Left lobe of liver (tissue), 2 donors: Measurements from ENCODE around the gene VAMP1. TPM values are rescaled to one million over a fixed set of nuclear protein-coding genes. Genes with fewer than 3 reads are reported as not detected.
A peak's percentile ranks its signal among the peaks of the same experiment; 100 is the strongest.
"Not testable (repeated sequence)": the region's sequence is repeated elsewhere in the genome, so short reads cannot be mapped to it uniquely, and the experiment has no call there.

Experiments
- ATAC-seq: fragments of 200-7000 bp; cut with Tn5 transposase; one replicate; pipeline ENCODE4 v1.9.1; 2020; ENCODE audit warnings: mild to moderate bottlenecking, moderate library complexity
- DNase-seq: peaks from one replicate; pipeline ENCODE4 v3.0.0-alpha.2; 2020; ENCODE audit warnings: low spot score
- total RNA-seq: library from RNA; stranded (reverse); gene quantifications from one replicate; pipeline ENCODE4 v1.2.1, GENCODE V29; 2021
- donor health status: DM: no; HTN: no; CAD: no; lungs with moderate emphysema.
- donor health status: DM: no; HTN: yes; CAD: no.

The VAMP1 gene
- total RNA-seq, 1 donor from 2014 or later = 6.1 TPM

DNA sequence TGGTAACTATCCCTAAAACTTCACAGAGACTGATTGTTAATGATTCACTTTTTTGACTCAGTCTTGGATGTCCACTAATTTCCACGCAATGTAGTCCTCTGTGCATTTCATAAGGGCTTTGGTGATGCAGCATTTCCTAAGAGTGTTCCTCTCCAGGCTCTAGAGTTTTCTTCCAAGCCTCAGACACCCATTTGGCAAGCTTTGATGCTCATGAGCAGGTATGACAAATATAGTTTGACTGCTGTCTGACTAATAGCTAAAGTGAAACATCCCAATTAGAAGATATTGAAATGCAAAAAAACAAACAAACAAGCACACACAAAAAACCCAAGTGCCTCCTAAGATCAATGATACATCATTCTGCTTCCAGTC is 1.5 kb upstream of the VAMP1 start:
- ATAC-seq = no peak
- DNase-seq = no peak

DNA sequence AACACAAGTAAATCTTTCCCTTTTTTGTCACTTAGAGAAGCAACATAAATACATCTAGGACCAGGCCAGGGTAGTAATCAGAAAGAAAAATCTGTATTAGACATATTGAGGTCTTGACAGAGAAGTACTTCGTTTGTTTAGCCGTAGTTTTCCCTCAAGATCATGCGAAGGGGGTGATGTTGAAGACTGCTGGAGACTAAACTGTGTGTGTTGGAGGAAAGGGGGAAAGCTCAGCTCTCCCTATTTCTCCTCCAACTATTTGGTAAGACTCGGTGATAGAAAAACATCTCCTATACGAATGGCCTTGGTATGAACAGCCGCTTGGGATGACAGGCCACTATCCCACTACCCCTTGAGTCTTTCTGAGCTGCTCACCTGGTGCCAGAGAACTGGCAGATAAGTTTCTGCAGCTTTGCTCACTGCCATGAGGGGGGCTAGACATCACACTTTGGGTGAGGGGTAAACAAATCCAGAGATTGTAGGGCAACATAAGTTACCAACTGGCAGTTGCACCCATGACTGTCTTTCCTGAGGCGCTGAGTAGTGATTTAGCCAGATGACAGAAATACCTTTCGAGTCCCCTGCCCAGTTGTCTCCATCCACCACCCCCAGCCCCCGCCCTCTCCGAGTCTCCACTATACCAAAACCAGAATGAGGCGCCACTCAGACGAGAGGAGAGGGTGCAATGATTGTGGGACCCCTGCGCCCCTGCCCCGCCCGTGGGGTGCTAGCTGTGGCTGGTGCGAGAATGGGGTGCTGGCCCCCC is 685 bp downstream of the VAMP1 start:
- ATAC-seq = no peak

DNA sequence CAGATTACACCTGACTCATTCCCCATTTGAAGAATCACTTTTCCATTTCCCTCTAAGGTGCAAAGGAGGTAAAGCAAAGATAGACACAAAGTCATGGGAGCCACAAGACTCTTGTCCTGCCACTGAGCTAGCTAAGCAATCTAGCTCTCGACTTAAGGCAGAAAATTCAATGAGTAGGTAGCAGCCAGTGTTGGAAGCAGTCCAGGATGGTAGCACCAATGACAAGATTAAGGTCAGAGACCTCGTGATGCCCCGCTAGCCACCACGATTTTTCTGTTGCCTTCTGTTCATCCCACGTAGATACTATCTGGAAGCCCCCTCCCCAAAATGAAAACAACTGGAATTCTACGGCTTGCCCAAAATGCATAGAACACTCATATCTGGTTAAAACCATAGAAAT is 1.4 kb downstream of the VAMP1 start:
- no peak for DNase-seq
- ATAC-seq = no peak

More for the DNA sequence above, 685 bp downstream of the VAMP1 start:
- no peak for DNase-seq

DNA sequence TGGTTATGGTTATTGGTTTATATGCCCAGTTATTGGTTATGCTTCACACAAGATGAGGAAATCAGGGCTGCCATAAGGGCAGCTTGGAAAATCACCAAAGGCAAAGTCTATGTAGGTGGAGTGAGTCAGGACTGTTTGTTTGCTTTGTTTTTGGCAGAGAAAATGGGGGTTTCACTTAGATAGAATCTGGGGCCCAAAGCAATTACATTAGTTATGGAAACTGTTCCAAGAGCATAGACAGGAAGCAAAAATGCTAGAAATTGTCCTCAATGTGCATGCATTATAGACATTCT is 2.2 kb downstream of the VAMP1 start:
- ATAC-seq = no peak
- no peak for DNase-seq

DNA sequence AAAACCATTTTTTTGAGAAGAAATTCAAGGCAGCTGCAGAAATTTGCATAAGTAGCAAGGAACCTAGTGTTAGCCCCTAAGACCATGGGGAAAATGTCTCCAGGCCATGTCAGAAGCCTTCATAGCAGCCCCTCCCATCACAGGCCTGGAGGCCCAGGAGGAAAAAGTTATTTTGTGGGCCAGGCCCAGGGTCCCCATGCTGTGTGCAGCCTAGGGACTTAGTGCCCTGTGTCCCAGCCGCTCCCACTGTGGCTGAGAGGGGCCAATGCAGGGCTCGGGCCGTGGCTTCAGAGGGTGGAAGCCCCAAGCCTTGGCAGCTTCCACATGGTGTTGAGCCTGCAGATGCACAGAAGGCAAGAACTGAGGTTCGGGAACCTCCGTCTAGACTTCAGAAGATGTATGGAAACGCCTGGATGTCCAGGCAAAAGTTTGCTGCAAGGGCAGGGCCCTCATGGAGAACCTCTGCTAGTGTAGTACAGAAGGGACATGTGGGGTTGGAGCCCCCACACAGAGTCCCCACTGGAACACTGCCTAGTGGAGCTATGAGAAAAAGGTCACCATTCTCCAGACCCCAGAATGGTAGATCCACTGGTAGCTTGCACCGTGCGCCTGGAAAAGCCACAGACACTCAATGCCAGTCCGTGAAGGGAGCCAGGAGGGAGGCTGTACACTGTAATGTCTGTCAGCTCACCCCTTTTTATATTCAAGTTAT is 2.8 kb downstream of the VAMP1 start:
- ATAC-seq, DNase-seq: not testable (repeated sequence)

DNA sequence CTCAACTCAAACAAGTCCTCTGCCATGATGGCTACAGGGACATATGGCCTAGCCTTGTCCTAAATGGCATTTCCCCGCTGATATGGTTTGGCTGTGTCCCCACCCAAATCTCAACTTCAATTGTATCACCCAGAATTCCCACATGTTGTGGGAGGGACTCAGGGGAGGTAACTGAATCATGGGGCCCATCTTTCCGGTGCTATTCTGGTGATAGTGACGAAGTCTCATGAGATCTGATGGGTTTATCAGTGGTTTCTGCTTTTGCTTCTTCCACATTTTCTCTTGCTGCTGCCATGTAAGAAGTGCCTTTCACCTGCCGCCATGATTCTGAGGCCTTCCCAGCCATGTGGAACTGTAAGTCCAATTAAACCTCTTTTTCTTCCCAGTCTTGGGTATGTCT is 3.7 kb downstream of the VAMP1 start:
- ATAC-seq, DNase-seq: not testable (repeated sequence)

DNA sequence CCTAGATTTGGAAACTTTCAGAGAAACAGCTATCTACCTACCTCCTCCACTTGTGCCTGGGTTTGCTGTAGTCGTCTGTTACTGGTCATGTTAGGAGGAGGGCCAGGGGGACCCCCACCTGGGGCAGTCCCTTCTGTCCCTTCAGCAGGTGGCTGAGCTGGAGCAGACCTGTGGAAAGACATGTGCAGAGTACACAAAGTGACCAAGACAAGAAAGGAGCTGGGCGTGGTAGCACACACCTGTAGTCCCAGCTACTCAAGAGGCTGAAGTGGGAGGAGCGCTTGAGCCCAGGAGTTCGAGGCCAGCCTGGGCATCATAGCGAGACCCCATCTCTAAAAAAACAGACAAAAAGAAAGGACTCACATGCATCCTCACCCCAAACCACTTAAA is 4.3 kb downstream of the VAMP1 start:
- no peak for ATAC-seq
- DNase-seq = no peak

DNA sequence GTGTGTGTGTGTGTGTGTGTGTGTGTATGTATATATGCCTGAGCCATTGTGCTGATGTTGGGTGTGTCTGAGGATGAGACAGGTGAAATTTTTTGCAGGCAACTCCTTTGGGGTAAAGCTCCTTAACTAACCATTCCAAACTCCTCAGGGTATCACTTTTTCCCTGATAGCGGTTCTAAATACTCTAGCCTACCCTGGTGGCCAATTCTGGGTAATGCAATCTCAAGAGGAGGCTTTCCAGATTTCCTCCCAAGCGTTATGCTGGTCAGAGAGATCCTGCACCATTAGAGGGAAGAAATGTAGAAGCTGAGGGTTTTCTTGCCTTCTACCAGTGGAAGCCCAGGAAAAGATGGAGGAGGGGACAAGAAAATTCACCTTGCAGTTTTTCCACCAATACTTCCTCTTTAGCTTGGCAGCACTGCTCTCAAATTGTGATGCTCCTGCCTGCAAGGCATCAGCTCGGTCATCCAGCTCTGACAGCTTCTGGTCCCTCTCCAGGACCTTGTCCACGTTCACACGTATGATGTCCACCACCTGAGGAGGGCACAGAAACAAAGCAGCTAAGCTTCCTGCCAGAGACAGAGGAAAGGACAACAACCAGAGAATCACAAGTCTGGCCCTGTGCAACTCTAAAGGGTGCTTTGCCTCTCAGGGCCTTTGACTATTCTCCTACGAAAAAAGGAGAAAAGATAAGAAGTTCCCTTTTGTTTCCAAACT is 4.9 kb downstream of the VAMP1 start:
- DNase-seq = no peak
- peak; percentile 58 for ATAC-seq

DNA sequence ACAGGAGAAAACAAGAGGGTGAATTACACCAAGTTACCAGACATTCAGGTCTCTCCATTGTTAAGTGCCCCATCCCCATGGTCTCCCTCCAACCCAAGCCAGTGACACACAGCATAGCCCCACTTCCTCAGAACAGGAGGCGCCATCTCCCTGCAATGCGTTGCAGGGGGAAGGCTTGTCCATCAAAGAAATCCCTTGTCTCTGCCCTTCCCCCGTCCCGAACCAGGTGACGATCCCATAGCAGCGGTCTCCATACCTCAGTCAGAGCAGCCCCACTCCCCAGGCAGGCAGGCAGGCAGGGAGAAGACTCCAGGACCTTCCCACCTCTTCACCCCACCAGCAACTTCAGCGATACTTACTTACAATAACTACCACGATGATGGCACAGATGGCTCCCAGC is 5.9 kb downstream of the VAMP1 start:
- DNase-seq (no peak), ATAC-seq (no peak)

DNA sequence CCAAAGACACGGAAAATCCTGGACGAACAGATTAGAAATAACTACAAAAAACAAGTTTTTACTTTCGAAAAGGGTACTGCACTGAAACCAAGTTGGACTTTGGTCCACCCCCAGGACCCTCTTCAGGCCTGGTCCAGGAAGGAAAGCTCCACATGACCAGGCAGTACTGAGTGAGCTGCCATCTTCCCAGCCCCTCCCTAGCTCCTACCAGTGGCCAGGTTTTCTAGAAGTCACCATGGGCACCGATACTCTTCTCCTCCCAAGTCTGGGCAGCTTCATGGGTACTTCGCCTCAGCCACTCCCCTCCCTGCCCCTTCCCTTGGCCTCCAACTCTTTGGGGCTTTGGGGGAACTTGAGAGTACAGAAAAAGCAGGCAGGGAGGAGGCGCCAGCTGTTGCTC is 6.6 kb downstream of the VAMP1 start:
- DNase-seq (no peak), ATAC-seq (no peak)

DNA sequence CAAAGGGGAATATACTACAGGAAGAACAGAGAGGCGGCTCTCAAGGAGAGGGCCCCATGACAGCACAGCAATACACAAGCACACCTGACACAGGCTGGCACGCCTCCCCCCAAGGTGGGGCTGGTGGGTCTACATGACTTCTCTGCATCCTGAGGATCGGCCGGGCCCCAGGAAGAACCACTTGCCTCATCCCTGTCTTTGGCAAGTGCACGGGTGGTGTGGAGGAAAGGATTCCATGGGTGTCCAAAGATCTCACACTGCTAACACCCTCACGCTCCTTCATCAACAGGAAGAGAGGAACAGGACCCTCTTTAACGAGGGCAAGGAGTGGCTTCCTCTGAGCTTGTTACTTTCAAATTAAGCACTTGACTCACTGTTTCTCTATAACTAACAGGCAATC is 7.3 kb downstream of the VAMP1 start:
- ATAC-seq (no peak), DNase-seq (no peak)

DNA sequence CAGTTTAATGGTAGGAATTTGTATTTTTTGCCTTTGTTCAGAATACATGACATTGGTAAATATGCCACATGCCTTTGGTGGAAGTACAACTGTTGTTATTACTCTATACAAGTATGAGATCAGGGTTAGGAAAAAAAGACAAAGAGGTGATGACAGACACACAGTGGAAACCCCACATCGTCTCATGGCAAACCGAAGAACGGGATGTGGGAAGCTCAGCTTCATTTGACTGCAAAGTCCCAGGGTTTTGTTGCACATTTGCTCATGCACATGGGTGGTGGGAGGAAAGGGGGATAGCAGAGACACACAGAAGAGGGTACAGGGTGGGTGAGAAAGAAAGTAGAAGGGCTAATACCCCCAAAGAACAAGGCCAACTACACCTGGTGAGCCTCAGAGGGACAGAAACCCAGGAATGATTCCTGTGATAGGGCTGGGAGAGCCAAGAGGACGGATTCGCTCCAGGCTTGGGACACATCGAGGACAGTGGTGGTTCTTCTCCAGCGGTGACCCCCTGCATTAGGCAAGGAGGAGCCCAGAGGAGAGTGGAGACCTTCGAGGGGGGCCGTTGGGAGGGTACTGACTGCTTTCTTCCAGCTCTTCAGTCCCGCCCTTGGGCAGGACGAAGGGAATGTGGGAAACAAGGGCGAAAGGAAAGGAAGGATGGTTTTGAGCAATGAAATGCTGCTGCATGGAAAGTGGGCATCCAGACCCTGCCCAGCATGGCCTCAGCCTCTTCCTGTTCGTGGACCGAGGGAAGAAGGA is 8.1 kb downstream of the VAMP1 start:
- DNase-seq (no peak), ATAC-seq (no peak)

DNA sequence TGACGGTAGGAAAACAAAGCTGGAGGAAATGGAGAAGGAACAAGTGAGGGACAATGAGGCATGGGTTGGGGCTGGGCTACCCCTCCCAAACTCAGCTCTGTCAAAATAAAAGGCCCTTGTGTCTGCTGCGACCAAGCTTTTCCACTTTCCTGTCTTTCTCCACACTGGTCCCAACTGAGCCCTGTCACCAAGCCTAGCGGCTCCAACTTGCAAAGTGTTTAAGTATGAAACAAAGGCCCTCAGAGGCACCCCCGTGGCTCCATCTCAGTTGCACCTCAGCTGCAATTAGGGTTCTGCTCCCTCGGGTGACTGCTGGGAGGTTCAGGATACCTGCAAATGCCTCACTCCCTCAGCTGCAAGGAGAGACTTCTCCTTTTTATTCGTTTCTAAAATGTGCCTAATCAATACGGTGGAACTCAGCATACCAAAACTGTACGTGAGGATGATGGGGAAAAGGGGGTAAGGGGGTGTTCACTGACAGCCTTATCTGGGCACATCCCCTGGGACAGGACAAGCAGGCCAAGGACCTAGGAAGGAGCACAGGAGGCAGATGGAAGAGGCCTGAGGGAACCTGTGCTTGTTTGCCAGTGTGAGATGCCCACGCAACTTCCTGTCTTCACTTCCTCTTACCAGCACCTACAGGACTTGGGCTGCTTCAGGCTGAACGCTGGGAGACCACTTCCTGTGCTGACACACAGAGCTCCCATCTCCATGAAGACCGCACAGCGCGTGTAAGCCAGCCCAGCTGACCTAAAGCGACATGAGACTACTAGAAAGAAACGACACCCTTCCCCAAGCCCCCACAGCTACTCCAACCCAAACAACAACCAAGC is 8.9 kb downstream of the VAMP1 start:
- ATAC-seq (peak; percentile 20), DNase-seq (no peak)

DNA sequence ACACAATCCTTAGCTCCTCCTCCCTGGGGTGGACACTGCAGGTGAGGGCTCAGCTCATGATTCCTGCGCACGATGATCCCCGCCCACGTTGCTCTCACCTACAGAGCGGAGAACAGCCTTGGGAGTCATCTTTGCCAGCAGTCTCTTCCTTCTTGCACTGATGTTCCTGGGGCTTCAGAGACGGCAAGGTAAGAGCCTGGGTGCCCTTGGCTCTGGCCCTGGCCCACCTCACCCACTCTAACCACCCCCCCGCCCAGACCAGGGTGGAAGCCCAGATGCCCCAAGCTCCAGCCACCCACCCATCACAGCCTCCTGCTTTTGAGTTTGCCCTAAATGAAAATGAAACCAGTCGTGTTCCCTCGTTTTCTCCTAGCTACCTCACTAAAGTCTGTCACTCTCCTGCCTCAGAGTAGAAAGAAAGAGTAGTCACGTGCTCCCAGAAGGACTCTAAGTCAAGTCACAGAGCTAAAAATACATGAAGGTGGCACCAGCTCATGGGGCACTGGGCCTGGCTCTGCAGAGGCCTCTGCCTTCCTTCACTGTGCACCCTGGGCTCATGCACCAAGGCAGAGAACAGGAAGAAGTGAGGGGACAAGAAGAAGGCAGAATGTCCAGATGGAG is 9.6 kb downstream of the VAMP1 start:
- ATAC-seq = no peak
- no peak for DNase-seq

DNA sequence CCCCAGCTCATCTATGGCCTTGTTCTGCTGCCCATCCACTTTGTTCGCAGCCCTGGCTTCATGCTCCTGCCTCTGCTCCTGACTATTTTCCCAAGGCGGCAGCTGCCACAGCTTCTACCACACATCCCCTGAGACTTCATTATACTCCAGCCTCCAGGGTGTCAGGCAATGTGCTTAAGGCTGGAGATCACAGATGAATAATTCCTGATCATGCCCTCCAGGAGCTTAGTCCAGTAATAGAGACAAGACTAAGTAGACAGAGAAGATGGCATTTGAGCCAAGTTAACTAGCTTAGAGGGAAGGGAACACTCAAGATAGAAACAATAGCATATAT is 11.5 kb downstream of the VAMP1 start:
- no peak for DNase-seq
- ATAC-seq = no peak

DNA sequence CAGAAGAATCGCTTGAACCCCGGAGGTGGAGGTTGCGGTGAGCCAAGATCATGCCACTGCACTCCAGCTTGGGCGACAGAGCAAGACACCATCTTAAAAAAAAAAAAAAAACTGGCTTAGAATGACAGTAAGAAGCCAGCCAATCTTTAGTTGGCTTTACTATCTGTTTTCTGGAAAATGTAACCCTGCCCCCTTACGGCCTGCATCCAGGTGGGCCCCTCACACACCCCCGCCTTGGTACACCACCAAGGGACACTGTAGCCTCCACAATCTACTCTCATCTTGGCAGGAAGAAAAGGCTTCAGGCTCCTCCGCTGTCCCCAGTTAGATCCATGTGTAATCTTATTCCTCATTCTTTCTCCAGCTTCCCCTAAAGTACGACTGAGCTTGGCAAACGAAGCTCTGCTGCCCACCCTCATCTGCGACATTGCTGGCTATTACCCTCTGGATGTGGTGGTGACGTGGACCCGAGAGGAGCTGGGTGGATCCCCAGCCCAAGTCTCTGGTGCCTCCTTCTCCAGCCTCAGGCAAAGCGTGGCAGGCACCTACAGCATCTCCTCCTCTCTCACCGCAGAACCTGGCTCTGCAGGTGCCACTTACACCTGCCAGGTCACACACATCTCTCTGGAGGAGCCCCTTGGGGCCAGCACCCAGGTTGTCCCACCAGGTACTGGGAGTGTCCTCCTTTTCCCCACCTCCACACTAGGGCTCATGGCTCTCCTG is 12.0 kb downstream of the VAMP1 start:
- ATAC-seq = no peak

DNA sequence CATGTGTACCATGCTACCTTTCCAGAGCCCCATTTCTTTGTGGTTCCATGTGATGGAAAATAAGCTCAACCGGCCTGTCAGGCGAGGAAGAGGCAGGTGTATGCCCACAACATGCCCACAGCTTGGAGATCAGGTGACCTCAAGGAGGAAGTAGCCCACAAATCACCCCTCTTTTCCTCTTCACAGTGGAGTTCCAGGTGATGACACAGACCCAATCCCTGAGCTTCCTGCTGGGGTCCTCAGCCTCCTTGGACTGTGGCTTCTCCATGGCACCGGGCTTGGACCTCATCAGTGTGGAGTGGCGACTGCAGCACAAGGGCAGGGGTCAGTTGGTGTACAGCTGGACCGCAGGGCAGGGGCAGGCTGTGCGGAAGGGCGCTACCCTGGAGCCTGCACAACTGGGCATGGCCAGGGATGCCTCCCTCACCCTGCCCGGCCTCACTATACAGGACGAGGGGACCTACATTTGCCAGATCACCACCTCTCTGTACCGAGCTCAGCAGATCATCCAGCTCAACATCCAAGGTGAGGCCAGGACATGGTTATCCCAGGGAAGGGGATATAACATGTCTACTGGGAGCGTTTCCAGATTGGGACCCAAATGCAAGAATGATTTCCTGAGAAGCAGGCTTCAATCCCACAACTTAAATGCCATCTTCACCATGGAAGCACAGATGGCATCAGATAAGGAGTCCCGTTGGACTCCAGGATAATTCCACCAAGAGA is 13.1 kb downstream of the VAMP1 start:
- ATAC-seq (no peak), DNase-seq (no peak)

More for the DNA sequence above, 12.0 kb downstream of the VAMP1 start:
- DNase-seq = no peak

DNA sequence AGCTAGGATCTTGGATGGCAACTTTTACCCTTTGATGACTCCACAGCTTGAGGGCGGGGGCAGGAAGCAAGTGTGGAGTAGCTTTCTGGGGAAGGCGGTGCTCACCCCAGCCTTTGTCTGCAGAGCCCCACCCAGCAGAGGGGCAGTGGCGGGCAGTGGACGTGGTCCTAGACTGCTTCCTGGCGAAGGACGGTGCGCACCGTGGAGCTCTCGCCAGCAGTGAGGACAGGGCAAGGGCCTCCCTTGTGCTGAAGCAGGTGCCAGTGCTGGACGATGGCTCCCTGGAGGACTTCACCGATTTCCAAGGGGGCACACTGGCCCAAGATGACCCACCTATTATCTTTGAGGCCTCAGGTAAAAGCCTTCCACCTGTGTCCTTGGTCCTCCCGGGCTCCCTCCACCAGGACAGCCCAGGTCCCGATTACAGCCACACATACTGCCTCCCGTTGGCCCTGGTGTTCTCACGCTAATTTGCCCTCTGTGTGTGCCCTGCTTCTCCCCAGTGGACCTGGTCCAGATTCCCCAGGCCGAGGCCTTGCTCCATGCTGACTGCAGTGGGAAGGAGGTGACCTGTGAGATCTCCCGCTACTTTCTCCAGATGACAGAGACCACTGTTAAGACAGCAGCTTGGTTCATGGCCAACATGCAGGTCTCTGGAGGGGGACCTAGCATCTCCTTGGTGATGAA is 17.4 kb downstream of the VAMP1 start:
- ATAC-seq (no peak), DNase-seq (no peak)
